ENCODE measurements around the gene PRRG4.
"Not testable (repeated sequence)": the region's sequence is repeated elsewhere in the genome, so short reads cannot be mapped to it uniquely, and the experiment has no call there.

Gene PRRG4

DNA sequence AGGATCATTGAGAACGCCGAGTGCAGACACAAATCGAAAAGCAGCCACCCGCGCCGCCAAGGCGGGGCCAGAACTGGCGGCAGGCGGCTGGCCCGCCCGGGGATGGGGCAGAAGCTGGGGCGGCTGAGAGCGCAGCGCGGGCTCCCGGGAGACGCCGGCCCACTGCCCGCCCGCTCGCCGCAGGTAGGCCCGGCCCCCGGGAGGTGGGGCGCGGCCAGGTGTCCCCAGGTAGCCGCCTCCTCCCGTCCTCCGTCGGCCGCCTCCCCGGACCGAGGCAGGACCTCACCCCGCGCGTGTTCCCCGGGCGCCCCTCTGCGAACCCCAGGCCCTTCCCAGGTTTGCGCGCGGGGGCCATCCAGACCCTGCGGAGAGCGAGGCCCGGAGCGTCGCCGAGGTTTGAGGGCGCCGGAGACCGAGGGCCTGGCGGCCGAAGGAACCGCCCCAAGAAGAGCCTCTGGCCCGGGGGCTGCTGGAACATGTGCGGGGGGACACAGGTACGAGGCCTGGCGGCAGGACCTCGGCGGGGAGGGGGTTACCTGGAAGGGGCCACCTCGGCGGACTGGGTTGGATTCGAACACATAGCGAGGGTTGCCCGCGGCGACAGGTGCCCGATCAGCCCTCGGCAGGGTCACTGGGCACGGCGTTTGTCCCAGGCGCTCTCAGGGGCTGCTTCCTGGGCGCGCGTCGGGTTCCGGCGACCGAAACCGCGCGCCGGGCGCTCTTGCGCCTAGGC lies at the start of gene PRRG4:
TSS of gene PRRG4 (plus strand) at position 248 of the 733 bp plus-strand sequence. CDS start 603 bp downstream, outside the sequence.
- peak; percentile 79 for DNase-seq

DNA sequence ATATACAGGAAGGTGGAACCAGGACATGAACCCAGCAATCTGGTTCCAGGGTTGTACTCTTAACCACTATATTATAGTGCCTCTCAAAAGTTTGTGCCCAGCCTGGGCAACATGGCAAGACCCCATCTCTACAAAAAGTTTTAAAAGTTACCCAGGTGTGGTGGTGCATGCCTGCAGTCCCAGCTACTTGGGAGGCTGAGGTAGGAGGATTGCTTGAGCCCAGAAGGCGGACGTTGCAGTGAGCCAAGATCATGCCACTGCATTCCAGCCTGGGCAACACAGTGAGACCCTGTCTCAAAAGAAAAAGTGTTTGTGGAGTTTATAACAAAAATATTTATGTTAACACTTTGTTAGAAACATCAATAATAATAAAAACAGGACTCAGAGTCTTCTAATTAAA lies 48.9 kb upstream of the PRRG4 start:
- not testable (repeated sequence) for DNase-seq

DNA sequence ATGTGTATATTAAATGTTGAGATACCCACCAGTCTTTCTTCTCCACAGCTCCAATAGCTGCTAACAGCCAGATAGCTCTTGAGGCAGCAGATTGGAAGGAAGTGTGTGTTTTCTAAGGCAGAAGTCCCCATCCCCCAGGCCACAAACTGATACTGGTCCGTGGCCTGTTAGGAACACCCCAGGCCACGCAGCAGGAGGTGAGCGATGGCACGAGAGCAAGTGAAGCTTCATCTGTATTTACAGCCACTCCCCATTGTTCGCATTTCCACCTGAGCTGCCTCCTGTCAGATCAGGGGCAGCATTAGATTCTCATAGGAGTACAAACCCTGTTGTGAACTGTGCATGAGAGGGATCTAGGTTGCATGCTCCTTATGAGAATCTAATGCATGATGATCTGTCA lies 48.0 kb upstream of the PRRG4 start:
- DNase-seq, result no peak

DNA sequence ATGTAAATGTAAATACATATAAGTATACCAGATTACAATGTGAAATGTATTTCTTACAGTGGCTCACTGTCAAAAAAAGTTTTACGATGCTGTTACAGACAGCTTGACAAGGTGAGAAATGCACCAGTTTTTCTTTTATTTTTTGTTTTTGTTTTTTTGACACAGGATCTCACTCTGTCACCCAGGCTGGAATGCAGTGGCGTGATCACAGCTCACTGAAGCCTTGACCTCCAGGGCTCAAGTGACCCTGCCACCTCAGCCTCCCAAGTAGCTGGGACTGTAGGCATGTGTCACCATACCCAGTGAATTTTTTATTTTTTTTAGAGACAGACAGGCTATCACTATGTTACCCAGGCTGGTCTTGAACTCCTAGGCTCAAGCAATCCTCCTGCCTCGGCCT lies 44.5 kb upstream of the PRRG4 start:
- DNase-seq, result no peak

DNA sequence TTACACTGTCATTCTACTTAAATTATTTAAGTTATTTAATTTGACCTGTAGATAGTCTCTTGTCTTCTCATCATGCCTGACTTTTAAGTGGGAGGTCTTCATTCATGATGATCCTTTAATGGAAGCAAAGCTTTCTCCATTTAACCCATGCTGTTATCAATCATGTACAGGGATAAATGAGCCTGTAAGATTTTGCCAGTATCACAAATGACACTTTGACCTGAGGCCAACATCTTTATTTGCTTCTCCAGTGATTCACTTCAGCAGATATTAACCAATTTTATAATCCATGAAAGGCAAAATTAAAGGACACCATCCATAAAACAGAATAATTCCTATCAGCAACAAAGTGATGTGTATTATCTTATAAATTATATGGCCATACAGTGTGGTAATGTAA lies 42.9 kb upstream of the PRRG4 start:
- DNase-seq, result no peak

DNA sequence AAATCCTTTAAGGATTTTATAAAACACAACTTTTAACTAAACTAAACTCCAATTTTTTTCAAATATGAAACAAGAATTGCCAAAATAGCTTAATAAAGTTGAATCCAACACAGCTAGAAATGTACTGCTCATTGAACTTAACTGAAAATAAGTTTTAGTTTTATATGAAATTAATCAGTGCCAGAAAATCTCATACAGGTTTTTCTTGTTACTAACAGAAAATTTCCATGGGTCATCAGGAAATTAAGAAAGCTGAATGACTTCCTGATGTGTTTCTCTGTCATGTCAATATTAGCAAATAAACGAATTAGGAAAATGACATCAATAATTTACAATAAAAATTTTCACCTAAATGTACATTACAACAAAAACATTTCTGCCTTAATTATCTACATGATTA lies 38.8 kb upstream of the PRRG4 start:
- DNase-seq, result no peak

DNA sequence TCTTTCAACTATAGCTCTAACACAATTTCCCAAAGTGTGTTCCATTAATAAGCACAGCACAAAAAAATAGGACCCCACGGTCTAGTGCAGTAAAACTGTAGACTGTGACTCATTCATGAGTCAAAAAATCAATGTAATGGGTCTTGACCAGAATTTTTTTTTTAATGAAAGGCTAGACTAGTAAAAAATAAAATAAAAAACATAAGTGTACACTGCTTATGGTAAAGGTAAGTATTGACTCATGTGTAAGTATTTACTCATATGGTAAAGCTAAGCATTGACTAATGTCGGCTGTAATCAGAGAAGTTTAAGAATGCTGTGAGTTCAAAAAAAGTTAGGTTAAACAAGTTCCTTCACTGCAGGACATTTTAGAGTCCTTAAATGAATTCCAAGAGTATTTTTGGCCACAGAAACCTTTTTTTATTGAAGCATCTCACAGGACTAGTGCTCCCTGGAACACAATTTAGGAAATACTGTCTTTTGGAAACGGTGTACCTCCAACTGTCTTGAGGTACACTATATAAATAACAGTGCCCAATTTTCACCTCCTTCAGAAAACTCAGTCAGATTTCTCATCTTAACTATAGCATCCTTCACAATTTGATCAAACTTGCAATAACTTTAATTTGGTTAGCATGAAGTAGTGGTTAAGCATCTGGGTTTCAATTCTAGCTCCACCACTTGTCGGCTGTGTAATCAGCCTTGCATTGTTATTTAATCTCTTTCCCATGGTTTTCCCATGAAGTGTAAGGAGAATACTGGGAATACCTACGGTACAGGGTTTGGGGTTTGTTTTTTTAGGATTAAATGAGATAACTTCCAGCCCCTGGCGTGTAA lies 37.4 kb upstream of the PRRG4 start:
- DNase-seq, result no peak

DNA sequence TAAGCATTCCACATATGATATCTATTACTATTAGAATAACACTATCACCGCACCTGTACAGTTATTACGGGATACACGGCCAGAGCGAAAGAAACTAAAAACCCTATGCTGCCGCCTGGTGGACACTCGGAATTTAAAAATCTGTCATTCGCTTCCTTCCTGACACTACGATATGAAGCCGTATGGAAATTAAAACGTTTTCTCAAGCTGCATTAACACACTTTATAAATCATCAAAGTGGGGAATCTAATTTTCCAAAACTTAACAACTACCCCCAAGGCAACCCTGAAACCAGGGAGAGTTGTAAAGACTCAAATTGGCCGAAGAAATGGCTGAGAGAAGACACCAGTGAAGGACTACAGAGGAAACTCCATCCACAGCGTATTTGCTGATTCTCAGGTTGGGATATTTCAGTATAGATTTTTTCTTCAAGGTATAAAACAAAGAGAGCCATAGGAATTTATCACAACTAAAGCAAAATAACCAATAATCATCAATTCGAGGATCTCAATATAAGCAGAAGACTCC lies 36.7 kb upstream of the PRRG4 start:
- DNase-seq, result peak; percentile 83

DNA sequence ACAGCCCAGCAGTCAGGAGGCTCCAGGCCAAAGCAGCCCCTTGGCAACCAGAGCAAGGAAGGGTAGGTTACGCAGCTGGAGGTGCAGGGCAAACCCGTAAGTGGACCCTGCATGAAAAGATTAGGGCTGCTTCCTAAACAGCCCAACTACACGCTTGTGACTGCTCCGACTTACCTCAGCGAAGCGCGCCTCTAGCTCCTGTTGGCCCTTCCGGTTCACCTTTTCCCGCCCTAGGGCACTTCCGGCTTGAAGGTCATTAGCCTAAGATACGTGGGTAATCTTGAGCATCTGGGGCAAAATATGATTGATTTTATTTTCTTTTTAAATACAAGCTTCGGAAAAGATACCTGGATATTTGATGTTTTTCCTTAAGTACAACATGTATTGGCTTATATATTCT lies 35.3 kb upstream of the PRRG4 start, which contains the start of gene CCDC73:
TSS of gene CCDC73 (minus strand) at position 224 of the 400 bp plus-strand sequence. CDS start 34,419 bp downstream, outside the sequence.
- DNase-seq, result no peak

DNA sequence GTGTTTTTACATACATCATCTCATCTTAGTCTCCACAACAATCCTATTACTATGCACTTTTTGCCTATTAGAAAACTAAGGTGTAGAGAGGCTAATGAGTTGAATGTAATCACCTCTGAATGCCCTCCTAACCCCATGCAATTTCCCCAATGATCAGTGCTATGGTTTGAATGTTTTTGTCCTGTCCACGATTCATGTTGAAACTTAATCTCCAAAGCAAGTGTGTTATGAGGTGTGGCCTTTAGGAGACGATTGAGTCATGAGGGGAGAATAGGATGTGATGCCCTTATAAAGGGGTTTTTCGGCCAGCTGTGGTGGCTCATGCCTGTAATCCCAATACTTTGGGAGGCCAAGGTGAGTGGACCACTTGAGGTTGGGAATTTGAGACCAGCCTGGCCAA lies 33.3 kb upstream of the PRRG4 start:
- no peak for DNase-seq

DNA sequence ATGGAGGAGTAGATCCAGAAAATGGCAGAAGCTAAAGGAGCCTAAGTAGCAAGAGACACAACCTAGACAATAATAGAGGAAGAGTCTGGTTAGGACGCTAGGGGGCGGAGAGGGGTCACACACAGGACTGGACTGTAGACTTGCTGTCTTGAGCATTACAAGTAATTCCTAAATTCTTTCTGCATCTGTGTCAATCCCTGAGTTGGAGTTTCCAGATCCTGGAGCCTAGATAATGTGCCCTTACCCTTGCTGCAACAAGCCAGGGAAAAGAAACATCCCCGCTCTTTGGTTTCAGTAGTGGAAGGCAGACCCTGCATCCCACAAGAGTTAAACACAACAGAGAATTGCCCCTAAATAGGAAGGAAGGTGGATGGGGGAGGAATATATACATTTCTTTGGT lies 20.4 kb upstream of the PRRG4 start:
- DNase-seq, result peak; percentile 66

DNA sequence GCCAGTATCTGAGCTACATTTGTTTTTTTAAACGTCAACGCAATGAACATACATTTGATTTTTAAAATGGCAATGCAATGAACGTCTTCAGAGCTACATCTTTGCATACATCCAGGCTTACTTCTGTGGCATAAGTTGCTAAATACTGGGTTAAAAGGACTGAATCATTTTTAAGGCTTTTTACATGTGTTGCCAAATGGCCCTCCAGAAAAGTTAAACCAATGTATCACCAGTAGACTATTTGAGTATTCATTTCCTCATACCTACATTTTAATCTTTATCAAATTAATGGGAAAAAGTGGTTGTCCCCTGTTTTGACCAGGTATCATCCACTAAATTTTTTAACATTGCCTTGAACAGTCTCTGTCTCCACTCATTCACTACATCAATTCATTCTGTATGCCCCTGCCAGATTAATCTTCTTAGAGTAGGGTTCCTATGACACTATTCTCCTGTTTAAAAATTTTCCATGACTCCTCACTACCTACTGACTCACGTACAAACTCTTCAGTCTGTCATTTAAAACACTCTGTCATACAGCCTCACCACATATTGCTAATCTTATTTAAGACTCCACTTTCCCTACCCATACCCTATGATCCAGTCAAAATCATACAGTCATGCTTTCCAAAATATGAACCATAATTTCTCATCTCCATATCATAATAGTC lies 12.4 kb upstream of the PRRG4 start:
- DNase-seq, result no peak

DNA sequence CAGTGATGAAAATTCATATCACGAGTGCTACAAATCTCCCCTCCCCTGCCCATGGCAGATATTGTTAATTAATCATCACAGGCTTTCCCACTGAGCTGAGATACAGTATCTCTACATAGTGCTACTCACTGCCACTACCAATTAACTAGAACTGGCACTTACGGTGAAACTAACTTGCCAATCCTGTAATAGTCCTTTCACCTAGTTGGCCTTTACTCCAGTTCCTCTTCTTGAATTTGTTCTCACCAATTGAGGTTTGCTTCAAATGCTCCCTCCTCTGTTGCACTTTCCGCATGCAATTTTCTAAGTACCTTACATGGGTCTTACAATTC lies 11.9 kb upstream of the PRRG4 start:
- DNase-seq, result no peak

DNA sequence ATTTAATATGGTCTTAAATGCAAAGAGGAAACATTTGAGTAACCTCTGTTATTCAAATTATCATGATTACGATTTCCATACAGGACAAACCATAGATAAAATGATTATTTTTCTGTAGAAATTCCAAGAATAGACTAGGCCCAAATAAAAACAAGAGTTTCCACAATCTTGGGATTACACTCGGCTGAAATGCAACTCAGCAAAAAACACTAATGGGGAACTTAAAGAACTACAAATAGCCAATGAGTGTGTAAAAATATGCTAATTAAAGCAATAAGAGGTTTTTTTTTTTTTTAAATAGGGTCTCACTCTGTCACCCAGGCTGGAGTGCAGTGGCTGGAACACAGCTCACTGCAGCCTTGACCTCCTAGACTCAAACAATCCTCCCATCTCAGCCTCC lies 10.5 kb upstream of the PRRG4 start:
- DNase-seq, result no peak

DNA sequence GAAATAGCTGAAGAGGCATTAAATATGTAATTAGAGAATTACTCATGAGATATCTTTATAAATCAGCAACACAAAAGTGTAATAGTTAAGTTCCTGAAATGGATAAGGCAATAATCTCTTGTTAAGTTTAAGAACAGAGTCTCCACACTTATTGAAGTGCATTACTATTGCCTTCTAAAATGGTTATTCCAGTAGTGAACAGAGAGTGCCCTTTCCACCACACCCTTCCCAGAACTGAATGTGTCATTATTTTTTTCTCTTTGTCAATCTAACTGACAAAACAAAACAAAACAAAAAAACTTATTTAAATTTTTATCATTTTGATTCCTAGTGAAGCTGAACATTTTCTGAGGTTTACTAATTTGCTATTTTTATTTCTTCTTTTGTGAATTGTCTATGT lies 9.2 kb upstream of the PRRG4 start:
- no peak for DNase-seq

DNA sequence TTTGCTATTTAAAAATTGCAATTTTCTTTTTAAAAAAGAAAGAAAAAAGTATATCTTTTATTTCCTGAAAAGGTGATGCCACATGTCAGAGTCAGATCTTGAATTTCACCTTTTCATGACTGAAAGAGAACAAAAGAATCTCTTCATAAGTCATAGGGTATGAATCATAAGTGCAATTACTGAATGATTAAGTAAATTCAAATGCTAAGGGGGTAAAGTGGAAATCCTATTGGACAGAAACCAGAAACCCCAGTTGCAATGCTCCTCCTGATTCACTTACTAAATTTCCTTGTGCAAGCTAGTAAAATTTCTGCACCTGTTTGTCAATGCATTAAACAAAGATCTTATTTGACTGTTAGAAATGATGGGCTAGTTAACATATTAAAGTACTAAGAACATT lies 8.2 kb upstream of the PRRG4 start:
- no peak for DNase-seq

DNA sequence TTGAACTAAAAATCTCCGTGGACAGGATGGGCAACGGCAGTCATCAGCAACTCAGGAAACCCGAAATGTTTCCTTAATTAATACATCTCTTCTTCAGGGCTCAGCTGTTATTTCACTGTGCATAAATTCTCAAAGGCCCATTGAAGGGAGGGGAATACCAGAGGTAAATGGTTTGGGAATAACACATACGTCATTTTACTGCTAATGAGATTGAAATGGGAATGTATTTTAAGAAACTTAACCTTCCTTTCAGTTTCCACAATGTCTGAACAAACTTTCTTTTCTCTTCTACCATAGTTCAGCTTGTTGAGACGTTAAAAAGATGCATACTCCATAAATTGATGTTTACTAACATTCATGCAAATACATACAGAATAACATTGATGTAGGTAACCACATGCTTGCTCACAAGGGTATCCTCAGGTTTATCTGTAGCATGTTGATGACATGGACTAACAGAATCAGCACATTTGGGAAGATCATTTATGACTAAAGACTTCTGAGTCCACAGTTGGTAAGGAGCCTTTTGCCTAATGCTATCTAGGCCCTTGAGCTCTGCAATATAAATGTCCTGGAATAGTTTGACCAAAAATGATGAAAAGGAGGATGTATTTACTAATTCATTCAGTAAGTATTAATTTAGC lies 7.7 kb upstream of the PRRG4 start:
- no peak for DNase-seq

DNA sequence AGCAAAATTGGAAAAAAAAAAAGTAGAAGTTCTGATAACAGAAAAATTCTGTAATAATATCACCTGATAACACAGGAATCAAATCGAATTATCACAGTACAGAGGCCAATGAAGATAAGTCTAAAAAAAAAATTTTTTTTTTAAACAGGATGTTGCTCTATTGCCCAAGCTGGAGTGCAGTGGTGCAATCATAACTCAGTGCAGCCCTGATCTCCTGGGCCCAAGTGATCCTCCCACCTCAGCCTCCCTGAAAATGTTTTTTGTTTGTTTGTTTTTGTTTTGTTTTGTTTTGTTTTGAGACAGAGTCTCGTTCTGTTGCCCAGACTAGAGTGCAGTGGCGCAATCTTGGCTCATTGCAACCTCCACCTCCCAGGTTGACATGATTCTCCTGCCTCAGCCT lies 6.1 kb upstream of the PRRG4 start:
- not testable (repeated sequence) for DNase-seq

DNA sequence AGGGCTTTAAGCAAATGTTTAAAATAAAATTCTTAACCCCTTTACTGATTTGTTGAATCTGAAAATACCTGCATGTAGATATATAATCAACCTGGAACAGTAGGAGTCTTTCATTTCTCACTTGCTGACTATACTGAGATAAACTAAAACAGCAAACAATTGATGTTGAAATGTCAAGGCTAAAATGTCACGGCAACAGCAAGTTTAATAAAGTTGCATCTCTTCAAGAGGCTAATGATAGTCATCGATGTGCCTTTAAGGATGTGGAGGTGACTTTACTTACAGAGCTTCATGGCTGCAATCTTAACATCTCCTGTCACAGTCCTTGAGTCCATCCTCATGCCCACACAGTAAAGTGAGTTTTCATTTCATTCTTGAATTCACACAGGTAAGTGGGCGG lies 3.6 kb upstream of the PRRG4 start:
- DNase-seq, result no peak

DNA sequence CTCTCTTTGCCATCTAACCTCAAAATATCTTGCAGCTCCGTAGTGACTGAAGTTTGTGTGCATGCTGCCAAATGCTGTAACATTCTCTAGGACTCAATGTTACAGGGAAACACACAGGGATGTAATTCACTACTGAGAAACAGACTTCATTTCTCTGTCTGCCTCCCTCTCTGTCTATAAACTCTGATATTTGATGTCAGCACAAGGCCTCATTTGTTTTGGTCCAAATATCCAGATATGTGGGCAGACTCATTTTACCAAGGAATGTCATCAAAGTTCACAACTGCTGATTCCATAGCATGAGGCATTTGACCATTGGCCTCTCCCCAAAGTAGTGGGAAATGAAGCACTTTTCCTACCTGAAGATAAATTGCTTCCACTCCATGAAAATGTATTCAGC lies 2.5 kb upstream of the PRRG4 start:
- DNase-seq, result no peak

DNA sequence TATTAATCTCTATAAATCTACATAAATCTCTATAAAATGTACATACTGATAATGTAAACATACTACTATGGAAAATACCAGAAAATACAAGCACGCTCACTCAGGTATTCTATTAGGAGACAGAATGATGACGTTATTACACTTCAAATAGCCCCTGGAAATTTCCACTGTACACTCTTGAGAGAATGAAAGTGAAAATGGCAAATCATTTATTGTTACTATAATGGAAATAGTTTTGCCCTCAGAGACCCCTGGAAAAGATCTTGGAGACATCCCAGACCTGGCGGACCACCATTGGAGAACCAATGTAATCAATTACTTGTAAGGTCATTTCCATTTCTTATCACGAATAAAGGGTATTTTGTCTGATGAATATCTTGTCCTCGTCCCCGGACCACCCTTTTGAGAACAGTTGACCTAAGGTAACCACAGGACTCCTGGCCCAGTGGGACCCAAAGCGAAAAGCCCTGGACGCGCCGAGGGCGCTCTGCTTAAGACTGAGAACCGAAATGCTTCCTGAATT lies 509 bp upstream of the PRRG4 start:
- DNase-seq, result no peak

DNA sequence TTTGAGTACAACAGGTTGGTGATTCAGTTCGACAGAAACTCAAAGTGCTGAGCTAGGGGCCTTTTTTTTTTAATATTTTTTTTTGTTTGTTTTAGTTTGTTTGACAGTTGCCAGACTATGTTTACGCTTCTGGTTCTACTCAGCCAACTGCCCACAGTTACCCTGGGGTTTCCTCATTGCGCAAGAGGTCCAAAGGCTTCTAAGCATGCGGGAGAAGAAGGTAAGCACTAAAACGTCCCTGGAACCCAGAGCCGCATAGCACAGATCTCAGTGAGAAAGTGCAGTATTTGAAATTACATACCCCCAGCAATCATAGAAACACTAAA lies 649 bp downstream of the PRRG4 start:
- no peak for DNase-seq

DNA sequence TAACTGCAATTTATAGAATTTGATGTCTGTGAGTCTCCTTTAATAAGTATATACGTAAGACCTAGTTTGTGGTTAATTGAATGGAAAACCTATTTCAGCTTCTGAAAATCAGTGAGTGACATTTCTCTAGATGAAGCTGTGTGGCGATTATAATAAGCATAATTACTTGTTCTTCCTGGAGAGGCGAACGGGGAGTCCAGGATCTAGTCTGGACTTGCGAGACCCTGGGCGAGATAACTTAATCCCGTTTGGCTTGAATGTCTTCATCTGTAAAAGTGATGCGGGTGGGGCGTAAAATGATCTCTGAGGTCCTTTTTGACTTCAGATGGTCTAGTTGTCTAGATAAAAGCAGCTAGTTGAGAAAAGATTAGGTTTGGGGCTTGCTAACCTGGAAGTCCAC lies 1.1 kb downstream of the PRRG4 start:
- no peak for DNase-seq
